Ovary (tissue), 9 donors: ENCODE data around the gene F2RL2. TPM values are rescaled to one million over a fixed set of nuclear protein-coding genes. Genes with fewer than 3 reads are reported as not detected.

Experiments
- DNase-seq, 5 donors: peaks; one replicate each; pipeline ENCODE4 v3.0.0-alpha.2; 2019 to 2020
- H3K27ac ChIP-seq, 2 donors: fragments of 200-600 bp; one replicate each; pipeline versions ENCODE4 v1.5.1 to v1.8.0; 2019 to 2022
- H3K27me3 ChIP-seq: fragments of 200-600 bp; one replicate; pipeline ENCODE4 v1.8.0; 2022
- H3K36me3 ChIP-seq: fragments of 200-600 bp; sonication (generic); one replicate; pipeline ENCODE4 v1.5.1; 2019
- H3K4me1 ChIP-seq: one replicate; pipeline ENCODE4 v1.8.1; 2013; ENCODE audit warnings: mild to moderate bottlenecking, moderate library complexity; ENCODE audit not compliant: insufficient read depth
- H3K4me3 ChIP-seq: fragments of 200-600 bp; sonication (generic); one replicate; pipeline ENCODE4 v1.5.1; 2017
- H3K9me3 ChIP-seq, 2 donors: fragments of 200-600 bp in 1 of 2; sonication (generic) in 1 of 2; one replicate each; pipeline versions ENCODE4 v1.5.1 to v1.8.1; 2013 to 2019; ENCODE audit warnings: mild to moderate bottlenecking in 1 of 2, moderate library complexity in 1 of 2
- EP300 ChIP-seq: sonication (generic); formaldehyde crosslinking; IDR thresholded peaks from one replicate; pipeline ENCODE4 v1.6.1; 2017; ENCODE audit warnings: antibody characterized with exemption
- POLR2A ChIP-seq: fragments of 450-650 bp; IDR thresholded peaks from one replicate; pipeline ENCODE4 v1.6.1; 2017; ENCODE audit warnings: antibody characterized with exemption, mild to moderate bottlenecking, moderate library complexity
- WGBS, 3 donors: extraction: QIAGEN DNeasy Blood & Tissue Kit in 1 of 3; methylation state at CpG; one replicate each; pipeline versions ENCODE4 v1.1.5 to v1.1.7; 2013 to 2017; 5-methylcytosine and 5-hydroxymethylcytosine counted together
- intact Hi-C, 4 donors: fragments of 100-400 bp; cut with DNase I; formaldehyde crosslinking; loops; one replicate each; pipeline versions ENCODE4 v1.11.0 to v1.15.1; 2022 to 2023
- polyA plus RNA-seq, 2 donors: library from polyadenylated mRNA; stranded (reverse); fragments of 200-250 nt in 1 of 2; fragments of 350-450 nt in 1 of 2; fragmentation: Illumina TruSeq in 1 of 2; extraction: RNeasy Lipid Tissue Mini Kit (QIAGEN cat#74804) in 1 of 2; gene quantifications; one replicate each; pipeline ENCODE4 v1.2.3, GENCODE V29; 2013 to 2014
- total RNA-seq, 7 donors: library from RNA; depleted of rRNA in 2 of 7; stranded (reverse); fragments of >200 nt in 2 of 7; fragmentation: NEBNext Ultra II Directional in 3 of 7; extraction: Animal tissue kit (Norgen Biotek cat#: 25700) in 3 of 7; gene quantifications; one replicate each; pipeline versions ENCODE4 v1.1.0 to v1.2.4, GENCODE V29; 2016 to 2023
- TF ChIP-seq, protein P1 (sequence below), 3 donors: fragments of 450-650 bp in 2 of 3; fragments of 200-600 bp in 1 of 3; IDR thresholded peaks; one replicate each; pipeline versions ENCODE4 v1.5.1 to v1.8.0; 2016 to 2022; ENCODE audit warnings: antibody characterized with exemption in 3 of 3, mild to moderate bottlenecking in 1 of 3
- donor health status: DM: no; HTN: no; CAD: no; lungs with moderate emphysema.
- donor health status: DM: no; HTN: no; CAD: no.
- donor health status: Bipolar disorder and iron deficiency.
- donor health status: DM: yes; HTN: yes; CAD: no.
- donor health status: DM: no; HTN: no; CAD: no.
- donor health status: DM: yes; HTN: yes; CAD: no.

F2RL2 gene
- total and polyA plus RNA-seq, 9 donors, result 0.06 to 0.97 (median 0.15) TPM; not detected in 4

DNA sequence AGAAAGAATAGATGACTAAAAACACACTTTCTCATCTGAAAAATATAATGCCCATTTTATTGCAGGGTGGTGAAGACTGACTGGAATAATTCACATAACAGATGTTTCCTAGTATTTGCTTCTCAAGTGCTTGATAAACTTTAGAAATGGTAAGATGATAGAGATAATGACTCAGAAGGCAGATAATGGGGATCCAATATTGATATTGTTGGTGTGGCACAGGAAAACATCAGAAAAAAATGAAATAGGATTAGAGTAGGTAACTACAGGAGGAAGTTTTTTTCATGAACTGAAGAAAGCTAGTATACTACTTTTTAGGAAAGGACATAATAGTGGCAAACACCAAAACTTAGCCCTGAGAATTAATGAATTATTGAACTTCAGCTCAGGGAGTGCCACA lies 20.2 kb upstream of the F2RL2 start:
- no peaks in the 10 kb centered on the region for H3K4me1 ChIP-seq
- TF ChIP-seq POLR2A (no peak), EP300 (no peak)
- TF ChIP-seq, protein P1, sequence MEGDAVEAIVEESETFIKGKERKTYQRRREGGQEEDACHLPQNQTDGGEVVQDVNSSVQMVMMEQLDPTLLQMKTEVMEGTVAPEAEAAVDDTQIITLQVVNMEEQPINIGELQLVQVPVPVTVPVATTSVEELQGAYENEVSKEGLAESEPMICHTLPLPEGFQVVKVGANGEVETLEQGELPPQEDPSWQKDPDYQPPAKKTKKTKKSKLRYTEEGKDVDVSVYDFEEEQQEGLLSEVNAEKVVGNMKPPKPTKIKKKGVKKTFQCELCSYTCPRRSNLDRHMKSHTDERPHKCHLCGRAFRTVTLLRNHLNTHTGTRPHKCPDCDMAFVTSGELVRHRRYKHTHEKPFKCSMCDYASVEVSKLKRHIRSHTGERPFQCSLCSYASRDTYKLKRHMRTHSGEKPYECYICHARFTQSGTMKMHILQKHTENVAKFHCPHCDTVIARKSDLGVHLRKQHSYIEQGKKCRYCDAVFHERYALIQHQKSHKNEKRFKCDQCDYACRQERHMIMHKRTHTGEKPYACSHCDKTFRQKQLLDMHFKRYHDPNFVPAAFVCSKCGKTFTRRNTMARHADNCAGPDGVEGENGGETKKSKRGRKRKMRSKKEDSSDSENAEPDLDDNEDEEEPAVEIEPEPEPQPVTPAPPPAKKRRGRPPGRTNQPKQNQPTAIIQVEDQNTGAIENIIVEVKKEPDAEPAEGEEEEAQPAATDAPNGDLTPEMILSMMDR (IDR thresholded peaks at IDR 0.05), result no peak
- intact Hi-C loops, result no loop called here

DNA sequence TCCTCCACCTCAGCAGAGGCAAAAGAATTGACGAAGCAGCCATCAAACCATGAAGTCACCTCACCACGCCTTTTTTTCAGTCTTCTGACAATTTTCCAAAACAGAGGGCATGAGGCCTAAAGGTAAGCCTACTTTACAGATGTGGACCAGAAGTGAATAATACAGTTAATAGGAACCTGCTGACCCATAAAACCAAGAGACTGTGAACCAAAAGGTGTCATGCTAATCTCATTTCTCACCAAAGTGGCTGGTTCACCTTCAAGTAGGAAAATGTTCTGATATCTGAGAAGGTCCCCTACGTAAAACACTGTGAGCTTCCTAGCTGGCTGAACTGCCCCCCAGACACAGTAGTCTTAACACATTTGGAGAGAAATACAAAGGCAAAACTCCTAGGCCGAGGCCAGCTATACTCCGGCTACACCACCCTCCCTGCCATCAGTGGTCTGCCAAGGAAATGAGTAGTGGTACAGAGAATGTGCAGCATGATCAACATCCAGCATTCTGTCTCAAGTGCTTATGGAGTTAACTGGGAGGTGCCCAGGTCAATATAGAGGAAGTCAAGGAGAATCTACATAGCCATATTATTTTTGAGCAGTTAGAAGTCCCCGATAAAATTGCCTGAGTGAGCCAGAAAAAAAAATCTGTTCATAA lies 19.3 kb upstream of the F2RL2 start:
- Histone ChIP-seq H3K36me3 (no peaks in the 10 kb centered on the region), H3K27me3 (no peaks in the 10 kb centered on the region), H3K9me3 (no peaks in the 10 kb centered on the region), H3K4me3 (no peak overlapping the region), H3K27ac (no peak overlapping the region), H3K4me1 (no peaks in the 10 kb centered on the region)
- TF ChIP-seq, protein P1 (IDR thresholded peaks at IDR 0.05), result no peak
- TF ChIP-seq POLR2A (no peak), EP300 (no peak)
- no peak for DNase-seq
- 83 to 89% (median 84%) methylated on average over 6 of the region's 6 CpGs for WGBS, 3 donors
- intact Hi-C loops, result no loop called here

More for the DNA sequence above, 20.2 kb upstream of the F2RL2 start:
- no peaks in the 10 kb centered on the region for H3K9me3 ChIP-seq
- no peak overlapping the region for H3K4me3 ChIP-seq
- no peaks in the 10 kb centered on the region for H3K36me3 ChIP-seq
- H3K27ac ChIP-seq, result no peak overlapping the region
- no peak for DNase-seq
- no peaks in the 10 kb centered on the region for H3K27me3 ChIP-seq

DNA sequence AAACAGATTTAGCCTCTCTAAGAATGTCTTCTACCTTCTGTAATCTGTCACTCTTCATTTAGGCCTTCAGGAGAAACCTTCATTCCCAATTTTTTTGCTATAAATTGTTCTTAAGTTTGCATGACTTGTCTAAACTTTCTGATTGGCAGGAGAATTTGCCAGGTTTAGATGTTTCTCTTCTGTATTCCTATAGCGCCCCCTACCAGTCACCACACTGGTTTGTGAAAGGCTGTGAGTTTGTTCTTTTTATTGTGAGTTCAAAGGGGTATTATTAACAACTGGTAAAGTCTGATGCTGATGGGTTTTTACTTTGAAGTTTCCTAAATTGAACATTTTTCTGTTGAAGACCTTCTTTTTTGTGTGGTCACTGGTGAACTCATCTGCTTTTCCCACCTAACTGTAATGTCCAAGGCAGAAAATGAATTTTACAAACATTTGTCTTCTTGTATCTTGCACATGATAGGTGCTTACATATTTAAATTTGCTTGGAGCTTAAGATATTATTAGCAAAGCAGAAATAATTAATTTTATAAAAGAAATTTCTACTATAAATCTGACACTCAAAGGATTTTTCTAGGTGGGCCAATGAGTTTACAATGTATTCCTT lies 18.4 kb upstream of the F2RL2 start:
- intact Hi-C loops, result no loop called here
- peak in 4 of 5 donors; percentile 21 to 38 (median 30) for DNase-seq
- H3K27me3 ChIP-seq, result no peaks in the 10 kb centered on the region
- no peak for TF ChIP-seq POLR2A
- TF ChIP-seq, protein P1 (IDR thresholded peaks at IDR 0.05), result peak in 2 of 3 donors; percentile 20 to 30
- H3K36me3 ChIP-seq, result no peaks in the 10 kb centered on the region
- H3K4me3 ChIP-seq, result no peak overlapping the region
- no peaks in the 10 kb centered on the region for H3K4me1 ChIP-seq
- 9 to 16% (median 11%) methylated on average over 1 of the region's 1 CpG for WGBS, 3 donors
- no peaks in the 10 kb centered on the region for H3K9me3 ChIP-seq
- no peak overlapping the region for H3K27ac ChIP-seq

DNA sequence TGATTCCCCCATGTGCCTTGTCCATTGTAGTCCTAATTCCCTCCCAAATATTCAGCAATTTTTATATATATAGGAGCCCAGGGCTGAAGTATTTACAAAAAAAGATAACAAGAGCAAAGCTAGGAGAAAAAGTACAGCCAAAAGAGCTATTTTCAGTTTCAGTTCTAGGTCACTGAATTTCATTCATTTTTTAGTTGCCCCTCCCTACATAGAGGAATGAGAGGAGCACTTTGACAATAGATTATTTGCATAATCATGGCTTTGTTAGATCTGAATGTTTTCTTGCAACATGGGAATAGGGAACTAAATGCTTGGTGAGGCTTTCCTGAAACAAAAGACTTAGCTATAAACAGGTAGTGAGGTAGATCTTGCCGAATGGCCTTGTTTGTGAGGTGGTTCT lies 15.3 kb upstream of the F2RL2 start:
- H3K4me1 ChIP-seq, result no peaks in the 10 kb centered on the region
- WGBS, 3 donors, result 34 to 52% (median 44%) methylated on average over 1 of the region's 1 CpG
- intact Hi-C loops, result no loop called here
- TF ChIP-seq, protein P1 (IDR thresholded peaks at IDR 0.05), result no peak
- no peak for TF ChIP-seq EP300
- TF ChIP-seq POLR2A, result no peak
- no peaks in the 10 kb centered on the region for H3K36me3 ChIP-seq
- H3K27ac ChIP-seq, result no peak overlapping the region
- H3K27me3 ChIP-seq, result no peaks in the 10 kb centered on the region
- no peak for DNase-seq
- no peak overlapping the region for H3K4me3 ChIP-seq
- no peaks in the 10 kb centered on the region for H3K9me3 ChIP-seq
